ENCODE results near the gene KRT79. TPM values are rescaled to one million over a fixed set of nuclear protein-coding genes. Genes with fewer than 3 reads are reported as not detected.
"Not testable (repeated sequence)": the region's sequence is repeated elsewhere in the genome, so short reads cannot be mapped to it uniquely, and the experiment has no call there.

KRT79 gene
- polyA plus RNA-seq, 5 donors: not detected

DNA sequence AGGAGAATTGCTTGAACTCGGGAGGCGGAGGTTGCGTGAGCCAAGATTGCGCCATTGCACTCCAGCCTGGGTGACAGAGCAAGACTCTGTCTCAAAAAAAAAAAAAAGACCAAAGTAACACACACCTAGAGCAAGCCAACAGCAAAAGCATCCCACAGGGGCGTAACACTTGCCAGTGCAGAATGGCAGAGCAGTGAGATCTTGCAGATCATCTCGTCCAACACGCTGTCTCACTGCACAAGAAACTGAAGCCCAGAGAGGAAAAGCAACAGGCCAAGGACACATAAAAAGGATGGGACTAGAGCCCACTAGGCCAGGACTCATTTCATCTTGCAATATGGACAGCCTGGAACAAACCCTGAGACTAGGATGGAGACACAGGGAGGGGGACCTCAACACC lies 27.4 kb upstream of the KRT79 start:
- no peak for DNase-seq

- no peak for DNase-seq
Observed at GRCh38 chr12:52860102-52860823, 26.2 kb upstream of the KRT79 start.

DNA sequence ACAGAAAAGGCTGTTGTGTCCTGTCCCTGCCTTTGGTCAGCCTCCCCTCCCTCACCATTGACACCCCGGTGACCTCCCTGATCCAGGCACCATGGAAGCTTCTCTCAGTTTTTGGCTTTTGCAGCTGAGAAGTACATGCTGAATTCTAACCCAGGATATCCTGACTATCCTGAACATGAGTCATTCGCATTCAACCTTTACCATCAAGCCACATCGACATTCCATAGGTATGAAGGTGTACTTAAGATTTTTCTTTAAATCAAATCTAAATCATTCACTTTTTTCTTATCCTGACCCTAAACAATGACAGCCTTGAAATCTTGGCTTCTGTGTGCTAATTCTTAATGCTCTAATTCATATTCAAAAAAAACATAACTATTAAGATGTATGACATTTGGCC lies 23.4 kb upstream of the KRT79 start:
- DNase-seq: no peak

DNA sequence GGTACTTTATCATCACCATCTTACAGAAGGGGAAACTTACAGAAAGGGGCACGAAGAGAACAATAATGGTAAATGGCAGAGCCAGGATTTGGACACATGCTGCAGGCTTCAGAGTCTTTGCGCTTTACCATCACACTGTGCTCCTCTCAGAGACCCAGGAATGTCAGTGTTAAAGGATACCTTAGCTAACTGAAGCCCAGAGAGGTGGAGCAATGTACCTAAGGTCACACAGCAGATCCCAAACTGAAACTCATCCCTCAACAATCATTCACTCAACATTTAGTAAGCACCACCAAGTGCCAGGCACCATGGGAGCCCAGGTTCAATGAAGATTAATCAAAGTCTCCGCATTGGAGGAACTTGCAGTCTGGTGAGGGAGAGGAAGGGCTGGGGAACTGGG lies 22.7 kb upstream of the KRT79 start:
- no peak for DNase-seq

DNA sequence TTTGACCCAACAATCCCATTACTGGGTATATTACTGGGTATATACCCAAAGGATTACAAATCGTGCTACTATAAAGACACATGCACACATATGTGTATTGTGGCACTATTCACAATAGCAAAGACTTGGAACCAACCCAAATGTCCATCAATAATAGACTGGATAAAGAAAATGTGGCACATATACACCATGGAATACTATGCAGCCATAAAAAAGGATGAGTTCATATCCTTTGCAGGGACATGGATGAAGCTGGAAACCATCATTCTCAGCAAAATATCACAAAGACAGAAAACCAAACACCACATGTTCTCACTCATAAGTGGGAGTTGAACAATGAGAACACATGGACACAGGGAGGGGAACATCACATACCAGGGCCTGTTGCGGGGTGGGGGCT lies 22.0 kb upstream of the KRT79 start:
- not testable (repeated sequence) for DNase-seq

DNA sequence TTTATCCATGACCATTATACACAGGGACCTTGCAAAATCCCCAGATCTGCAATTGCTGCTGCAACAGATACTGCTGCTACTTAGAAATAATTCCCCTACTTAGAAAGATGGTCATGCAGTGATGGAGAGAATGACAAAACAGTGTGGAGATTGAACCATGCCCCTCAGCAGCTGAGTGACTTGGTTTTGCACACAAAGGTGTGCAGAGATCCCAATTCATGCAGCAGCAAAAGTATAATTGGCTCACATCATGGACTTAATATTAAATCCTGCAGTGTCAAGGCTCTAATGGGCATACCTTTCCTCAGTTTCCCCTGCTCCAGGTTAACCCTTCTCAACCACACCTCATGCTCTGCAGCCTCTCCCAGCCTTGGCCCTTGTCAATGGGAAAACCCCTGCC lies 17.7 kb upstream of the KRT79 start:
- no peak for DNase-seq

DNA sequence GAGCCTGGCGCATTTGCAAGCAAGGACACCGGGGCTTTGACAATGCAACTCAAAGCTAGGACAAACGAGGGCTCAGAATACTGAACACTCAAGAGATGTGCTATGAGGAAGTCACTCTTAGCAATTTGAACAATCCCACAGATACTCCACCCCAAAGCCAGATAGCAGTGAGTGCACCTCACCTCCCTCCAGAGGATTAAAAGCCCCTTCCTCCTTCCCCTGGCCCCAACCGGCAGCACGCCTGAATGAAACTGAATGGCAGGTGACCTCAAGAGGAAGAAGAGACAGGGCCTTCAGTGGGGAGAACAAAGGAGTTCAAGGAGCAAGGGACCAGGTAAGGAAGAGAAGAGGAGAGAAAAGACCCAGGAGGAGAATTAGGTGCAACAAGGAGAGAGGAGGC lies 16.6 kb upstream of the KRT79 start:
- DNase-seq: no peak

GRCh38 chr12:52849511-52849910 lies 15.4 kb upstream of the KRT79 start:
- no peak for DNase-seq

GRCh38 chr12:52848661-52849255 lies 14.6 kb upstream of the KRT79 start, which contains the start of gene KRT78:
TSS of gene KRT78 (minus strand) at chr12:52848994. CDS start at chr12:52848930, 64 bp downstream.
- DNase-seq: no peak

GRCh38 chr12:52847335-52848102 lies 13.4 kb upstream of the KRT79 start:
- DNase-seq: no peak

- no peak for DNase-seq
Observed at GRCh38 chr12:52846356-52846970, 12.4 kb upstream of the KRT79 start.

DNA sequence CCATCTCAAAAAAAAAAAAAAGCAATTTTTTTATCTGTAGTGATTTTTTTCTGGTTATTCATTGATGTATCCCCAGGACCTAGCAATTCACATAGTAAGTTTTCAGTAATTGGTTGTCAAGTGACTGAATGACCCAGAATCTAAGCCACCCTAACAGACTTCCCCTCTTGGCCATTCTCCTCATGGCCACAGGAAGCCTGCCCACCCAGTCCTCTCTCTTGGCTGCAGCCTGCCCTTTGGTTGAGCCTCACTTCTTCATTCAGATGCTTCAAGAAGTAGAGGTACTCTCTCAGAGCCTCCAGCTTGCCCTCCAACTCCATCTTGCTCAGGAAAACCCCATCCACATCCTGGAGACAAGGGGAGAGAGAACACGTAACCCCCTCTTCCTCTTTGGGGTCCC lies 11.8 kb upstream of the KRT79 start:
- no peak for DNase-seq

GRCh38 chr12:52844386-52844785 lies 10.3 kb upstream of the KRT79 start:
- no peak for DNase-seq

DNA sequence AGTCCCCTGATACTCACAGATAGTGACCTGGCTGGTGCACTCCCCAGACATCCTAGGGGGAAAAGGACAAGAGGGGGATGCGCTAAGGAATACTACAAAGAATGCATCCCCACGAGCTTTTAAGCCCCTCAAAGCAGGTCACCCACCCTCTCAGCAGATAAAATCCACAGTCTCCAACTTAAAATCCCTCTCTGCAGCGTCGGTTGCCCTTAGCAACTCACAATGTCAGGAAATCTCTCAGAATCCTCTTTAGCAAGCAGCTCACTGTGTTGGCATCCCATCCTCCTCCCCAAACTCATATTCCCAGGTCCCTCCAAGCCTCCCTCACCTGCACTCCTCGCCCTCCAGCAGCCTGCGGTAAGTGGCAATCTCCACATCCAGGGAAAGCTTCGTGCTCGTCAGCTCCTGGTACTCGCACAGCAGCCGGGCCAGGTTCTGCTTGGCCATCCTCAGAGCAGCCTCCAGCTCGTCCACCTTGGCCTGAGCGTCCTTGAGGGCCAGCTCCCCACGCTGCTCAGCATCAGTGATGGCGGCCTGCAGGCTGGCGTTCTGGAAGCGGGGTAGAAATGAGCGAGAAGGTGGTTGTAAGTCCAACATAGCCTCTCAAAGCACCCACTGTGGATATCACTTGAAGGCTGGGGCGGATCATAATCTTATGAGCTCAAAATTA lies 5.5 kb upstream of the KRT79 start:
- no peak for DNase-seq

GRCh38 chr12:52838609-52839435 lies 4.7 kb upstream of the KRT79 start:
- no peak for DNase-seq

DNA sequence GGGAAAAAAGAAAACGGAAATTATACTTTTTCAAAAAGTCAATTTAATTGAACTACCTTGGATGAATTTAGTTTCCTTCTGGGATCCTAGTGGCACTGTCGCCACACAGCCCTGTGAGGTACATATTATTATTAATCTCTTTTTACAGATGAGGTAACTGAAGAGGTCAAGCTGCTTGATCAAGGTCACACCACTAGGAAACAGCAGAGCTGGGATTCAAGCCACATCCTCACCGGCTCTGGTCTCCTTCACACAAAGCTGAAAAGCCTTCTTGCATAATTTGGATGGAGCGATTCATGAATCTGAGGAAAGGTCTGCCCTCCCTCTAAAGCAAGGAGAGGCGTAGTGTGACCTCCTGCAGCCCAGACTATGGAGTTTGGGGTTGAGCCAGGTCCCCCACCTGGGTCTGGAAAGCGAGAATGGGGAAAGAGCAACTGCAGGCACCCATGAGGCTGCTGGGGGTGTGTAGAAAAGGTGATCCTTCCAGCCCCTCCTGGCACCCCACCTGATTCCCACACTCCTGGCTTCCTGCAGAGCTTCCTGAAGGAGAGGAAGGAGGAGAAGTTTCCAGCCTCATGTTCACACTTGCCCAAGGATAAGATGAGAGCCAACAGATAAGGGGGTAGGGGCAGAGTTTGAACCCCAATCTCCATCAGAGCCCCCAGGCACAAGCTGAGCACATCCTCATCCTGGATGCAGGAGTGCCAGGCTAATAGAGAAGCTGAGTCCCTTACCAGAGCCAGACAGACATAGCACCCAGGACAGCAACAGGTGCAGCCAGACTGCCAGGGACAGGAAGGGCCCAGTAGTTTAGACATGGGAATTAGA lies 3.9 kb upstream of the KRT79 start:
- no peak for DNase-seq

- no peak for DNase-seq
Observed at GRCh38 chr12:52837413-52837741, 3.3 kb upstream of the KRT79 start.

DNA sequence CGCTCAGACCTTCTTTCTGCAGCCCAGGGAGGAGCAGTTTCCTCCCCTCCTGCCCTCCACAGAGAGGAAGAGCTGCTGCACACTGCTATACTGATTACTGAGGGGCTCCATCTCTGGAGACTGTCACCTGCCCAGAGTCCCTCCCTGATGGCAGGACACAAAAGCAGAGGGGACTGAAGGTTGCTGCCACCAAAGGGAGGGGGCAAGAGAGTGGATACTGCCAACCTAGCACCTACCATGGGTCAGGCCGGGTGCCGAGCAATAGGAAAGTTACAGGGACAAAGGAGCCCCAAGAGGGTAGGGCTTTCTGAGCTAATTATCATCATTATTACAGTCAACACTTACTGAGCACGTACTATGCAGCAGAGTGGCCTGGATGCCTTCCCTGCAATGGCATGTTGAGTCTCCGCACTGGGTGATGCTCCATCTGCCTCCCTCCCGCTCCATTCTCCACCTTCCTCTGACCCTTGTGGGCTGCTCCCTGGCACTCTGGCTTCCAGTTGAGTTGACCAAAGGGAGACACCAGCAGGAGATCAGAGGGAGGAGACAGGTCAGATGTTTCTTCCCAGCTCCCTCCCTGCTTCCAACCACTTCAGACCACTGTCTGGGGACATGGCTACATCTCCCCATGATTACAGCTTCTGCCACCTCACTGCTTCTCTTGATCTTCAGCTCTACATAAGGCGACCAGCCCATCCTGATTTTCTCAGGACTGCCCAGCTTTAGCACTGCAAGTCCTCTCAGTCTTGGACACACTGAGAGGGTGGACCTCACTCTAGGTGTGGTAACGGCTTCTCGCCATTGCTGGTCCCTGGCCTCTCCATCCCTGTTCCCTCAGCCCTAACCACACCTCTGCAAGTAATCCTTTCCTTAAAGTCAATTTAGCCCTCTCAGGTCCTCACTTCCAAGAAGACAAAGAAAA lies 2.6 kb upstream of the KRT79 start:
- no peak for DNase-seq

GRCh38 chr12:52836042-52836466 lies 1.9 kb upstream of the KRT79 start:
- no peak for DNase-seq

All from right lung (tissue), 5 donors.